Panc1 (cell line): ENCODE data around the gene NTNG2. TPM values are rescaled to one million over a fixed set of nuclear protein-coding genes. Genes with fewer than 3 reads are reported as not detected.

Source experiments
- ATAC-seq: fragments of 200-7000 bp; cut with Tn5 transposase; 2 replicates; pipeline ENCODE4 v1.9.1; 2020; ENCODE audit warnings: mild to moderate bottlenecking, moderate library complexity
- BruUV-seq: library from RNA; stranded (reverse); fragments of 400-500 nt; replicated peaks from 2 replicates; lab custom pipeline; 2021; lab: Mats Ljungman, UMichigan
- CTCF ChIA-PET: fragments of 300-600 bp; sonication (Branson Sonifier 250); formaldehyde crosslinking; loops from one replicate; lab custom pipeline; 2022; ENCODE audit warnings: antibody characterized with exemption; lab: Charles Lee
- POLR2A ChIA-PET: fragments of 300-600 bp; sonication (Branson Sonifier 250); formaldehyde crosslinking; loops from one replicate; lab custom pipeline; 2022; ENCODE audit warnings: antibody characterized with exemption; lab: Charles Lee
- DNase-seq: peaks from one replicate; pipeline ENCODE4 v3.0.0-alpha.2; 2010; ENCODE audit warnings: low read depth, low spot score
- H3K27ac ChIP-seq: 2 replicates; pipeline ENCODE4 v1.5.1; 2011; ENCODE audit warnings: mild to moderate bottlenecking, low read length, inconsistent platforms
- H3K27me3 ChIP-seq: fragments of 200-500 bp; sonication (Bioruptor generic); 2 replicates; pipeline ENCODE4 v1.6.0; 2014; ENCODE audit warnings: low read length, inconsistent platforms; ENCODE audit not compliant: control insufficient read depth, insufficient read depth
- H3K36me3 ChIP-seq: fragments of 200-500 bp; sonication (Bioruptor generic); 2 replicates; pipeline ENCODE4 v1.5.1; 2014; ENCODE audit warnings: inconsistent platforms, mild to moderate bottlenecking, low read length, moderate library complexity; ENCODE audit not compliant: control insufficient read depth, insufficient read depth
- H3K4me1 ChIP-seq: 2 replicates; pipeline ENCODE4 v1.5.1; 2011; ENCODE audit warnings: inconsistent platforms, mild to moderate bottlenecking, low read length, moderate library complexity; ENCODE audit not compliant: control insufficient read depth, insufficient read depth
- H3K4me3 ChIP-seq, 2 experiments: 2 replicates each; pipeline ENCODE4 v1.5.1; 2011 to 2012; ENCODE audit warnings: low read depth in 2 of 2, low read length in 2 of 2, mild to moderate bottlenecking in 2 of 2, inconsistent platforms in 1 of 2, moderate library complexity in 1 of 2
- H3K9me3 ChIP-seq: fragments of 200-500 bp; sonication (Bioruptor generic); 2 replicates; pipeline ENCODE4 v1.5.1; 2014; ENCODE audit warnings: low read depth, mild to moderate bottlenecking, inconsistent platforms, low read length, moderate library complexity; ENCODE audit not compliant: control insufficient read depth, insufficient read depth
- POLR2AphosphoS5 ChIP-seq: IDR thresholded peaks from 2 replicates; pipeline ENCODE4 v1.6.1; 2012; ENCODE audit warnings: mild to moderate bottlenecking, low read depth, low read length, moderate library complexity
- SIN3A ChIP-seq: IDR thresholded peaks from 2 replicates; pipeline ENCODE4 v1.6.1; 2012; ENCODE audit warnings: low read depth, mild to moderate bottlenecking, low read length, moderate library complexity, borderline replicate concordance; ENCODE audit not compliant: insufficient read depth
- TCF7L2 ChIP-seq: IDR thresholded peaks from 2 replicates; pipeline ENCODE4 v1.6.1; 2011; ENCODE audit warnings: mild to moderate bottlenecking, low read depth, low read length, inconsistent platforms
- in situ Hi-C: cut with HindIII; loops from 2 replicates; pipeline ENCODE4 v1.10.0; 2016; ENCODE audit warnings: low sequenced_read_pairs, low pct_unique_long_range_greater_than_20kb
- intact Hi-C: fragments of 100-400 bp; cut with micrococcal nuclease; formaldehyde crosslinking; loops from one replicate; pipeline ENCODE4 v1.10.0; 2022; ENCODE audit not compliant: unreplicated experiment
- total RNA-seq: library from RNA; stranded (reverse); gene quantifications from one replicate; pipeline ENCODE4 v1.2.1, GENCODE V29; 2021; ENCODE audit not compliant: unreplicated experiment
- TF ChIP-seq, protein P1 (sequence below): fragments of 450-650 bp; IDR thresholded peaks from 2 replicates; pipeline ENCODE4 v1.5.1; 2017; ENCODE audit warnings: mild to moderate bottlenecking
- TF ChIP-seq, protein P2 (sequence below), 2 experiments: IDR thresholded peaks; 2 replicates each; pipeline ENCODE4 v1.6.1; 2011 to 2012; ENCODE audit warnings: low read depth in 2 of 2, control low read depth in 1 of 2, low read length in 1 of 2, mild to moderate bottlenecking in 1 of 2, moderate library complexity in 1 of 2; ENCODE audit not compliant: insufficient read depth in 1 of 2

The NTNG2 gene
- total RNA-seq, 1 experiment from 2014 or later, result 5.1 TPM

DNA sequence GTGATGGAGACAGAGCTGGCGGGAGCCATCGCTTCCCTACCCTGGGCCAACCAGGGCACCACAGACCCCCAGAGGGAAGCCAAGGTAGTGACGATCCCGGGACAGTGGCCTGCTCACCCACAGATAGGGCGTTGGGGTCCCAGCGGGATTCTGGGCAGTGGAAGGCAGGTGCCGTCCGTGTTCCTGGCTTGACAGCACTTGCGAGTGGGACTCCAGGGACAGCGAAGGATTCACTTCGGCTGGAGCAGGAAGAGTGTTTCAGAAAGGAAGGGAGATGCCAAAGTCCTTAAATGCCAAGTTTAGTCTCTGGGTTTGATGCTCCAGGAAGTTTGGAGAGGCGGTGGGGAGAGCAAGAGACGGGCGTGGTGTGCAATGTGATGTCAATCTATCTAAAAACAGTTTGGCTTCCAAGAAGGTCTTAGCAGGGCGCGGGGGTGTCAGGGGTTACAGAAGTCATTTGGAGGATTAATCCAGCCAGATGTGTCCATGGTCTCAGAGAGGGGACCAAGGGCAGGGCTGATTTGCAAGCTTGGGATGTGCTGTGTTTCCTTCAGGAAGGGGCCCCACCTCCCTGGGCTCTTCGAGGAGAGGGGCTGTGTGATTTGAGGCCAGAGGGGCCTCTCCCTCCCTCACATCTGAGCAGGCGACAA is 74.9 kb downstream of the NTNG2 start:
- H3K27ac ChIP-seq, result no peak overlapping the region
- ATAC-seq (no peak), DNase-seq (no peak)
- no TSS peak for BruUV-seq
- no peak overlapping the region for H3K4me3 ChIP-seq
- H3K4me1 ChIP-seq, result no peaks in the 10 kb centered on the region
- TF ChIP-seq, protein P1, sequence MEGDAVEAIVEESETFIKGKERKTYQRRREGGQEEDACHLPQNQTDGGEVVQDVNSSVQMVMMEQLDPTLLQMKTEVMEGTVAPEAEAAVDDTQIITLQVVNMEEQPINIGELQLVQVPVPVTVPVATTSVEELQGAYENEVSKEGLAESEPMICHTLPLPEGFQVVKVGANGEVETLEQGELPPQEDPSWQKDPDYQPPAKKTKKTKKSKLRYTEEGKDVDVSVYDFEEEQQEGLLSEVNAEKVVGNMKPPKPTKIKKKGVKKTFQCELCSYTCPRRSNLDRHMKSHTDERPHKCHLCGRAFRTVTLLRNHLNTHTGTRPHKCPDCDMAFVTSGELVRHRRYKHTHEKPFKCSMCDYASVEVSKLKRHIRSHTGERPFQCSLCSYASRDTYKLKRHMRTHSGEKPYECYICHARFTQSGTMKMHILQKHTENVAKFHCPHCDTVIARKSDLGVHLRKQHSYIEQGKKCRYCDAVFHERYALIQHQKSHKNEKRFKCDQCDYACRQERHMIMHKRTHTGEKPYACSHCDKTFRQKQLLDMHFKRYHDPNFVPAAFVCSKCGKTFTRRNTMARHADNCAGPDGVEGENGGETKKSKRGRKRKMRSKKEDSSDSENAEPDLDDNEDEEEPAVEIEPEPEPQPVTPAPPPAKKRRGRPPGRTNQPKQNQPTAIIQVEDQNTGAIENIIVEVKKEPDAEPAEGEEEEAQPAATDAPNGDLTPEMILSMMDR, result peak; percentile 64
- TF ChIP-seq TCF7L2, result no peak
- H3K27me3 ChIP-seq, result no peaks in the 10 kb centered on the region
- ChIA-PET CTCF (interaction anchor here (0.5 to 1.8 kb wide), 4 partner anchors 66 to 477 kb away, joined by 3 to 15 read pairs (median 4); no protein-coding TSS in a partner anchor), POLR2A (no interaction called here)
- in situ Hi-C loops, result no loop called here
- intact Hi-C loops, result loop anchor here (5.0 kb wide), 1 partner anchor 69 kb away; no protein-coding TSS in a partner anchor
- H3K9me3 ChIP-seq, result no peaks in the 10 kb centered on the region
- no peaks in the 10 kb centered on the region for H3K36me3 ChIP-seq

DNA sequence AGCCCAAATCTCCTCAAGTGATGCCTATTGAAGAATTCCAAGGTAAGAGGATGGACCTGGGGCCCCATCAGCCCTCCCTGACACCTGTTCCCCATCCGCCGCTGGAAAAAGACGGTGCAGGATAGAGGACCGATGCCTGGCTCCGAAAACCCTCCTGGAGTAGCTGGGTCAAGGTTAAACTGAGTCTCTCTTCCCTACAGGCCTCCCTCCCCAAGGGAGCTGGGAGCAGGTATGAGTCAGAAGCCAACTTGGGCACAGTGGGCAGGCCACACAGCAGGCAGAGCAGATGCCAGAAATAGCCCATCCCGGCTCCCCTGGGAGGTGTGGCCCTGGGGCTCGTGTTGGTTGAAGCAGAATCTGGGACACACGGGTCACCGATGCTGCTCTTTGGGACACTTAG is 75.6 kb downstream of the NTNG2 start:
- Histone ChIP-seq H3K4me3 (no peak overlapping the region), H3K9me3 (no peaks in the 10 kb centered on the region), H3K4me1 (no peaks in the 10 kb centered on the region; the same call in 1 of the 2 replicates), H3K27ac (no peak overlapping the region), H3K36me3 (no peaks in the 10 kb centered on the region), H3K27me3 (no peaks in the 10 kb centered on the region)
- ChIA-PET CTCF (interaction anchor here (1.8 kb wide), 1 partner anchor 67 kb away, joined by 15 read pairs; no protein-coding TSS in a partner anchor), POLR2A (no interaction called here)
- intact Hi-C loops, result loop anchor here (5.0 kb wide), 1 partner anchor 70 kb away; no protein-coding TSS in a partner anchor
- in situ Hi-C loops, result no loop called here
- DNase-seq (no peak), ATAC-seq (no peak)
- TF ChIP-seq, protein P2, sequence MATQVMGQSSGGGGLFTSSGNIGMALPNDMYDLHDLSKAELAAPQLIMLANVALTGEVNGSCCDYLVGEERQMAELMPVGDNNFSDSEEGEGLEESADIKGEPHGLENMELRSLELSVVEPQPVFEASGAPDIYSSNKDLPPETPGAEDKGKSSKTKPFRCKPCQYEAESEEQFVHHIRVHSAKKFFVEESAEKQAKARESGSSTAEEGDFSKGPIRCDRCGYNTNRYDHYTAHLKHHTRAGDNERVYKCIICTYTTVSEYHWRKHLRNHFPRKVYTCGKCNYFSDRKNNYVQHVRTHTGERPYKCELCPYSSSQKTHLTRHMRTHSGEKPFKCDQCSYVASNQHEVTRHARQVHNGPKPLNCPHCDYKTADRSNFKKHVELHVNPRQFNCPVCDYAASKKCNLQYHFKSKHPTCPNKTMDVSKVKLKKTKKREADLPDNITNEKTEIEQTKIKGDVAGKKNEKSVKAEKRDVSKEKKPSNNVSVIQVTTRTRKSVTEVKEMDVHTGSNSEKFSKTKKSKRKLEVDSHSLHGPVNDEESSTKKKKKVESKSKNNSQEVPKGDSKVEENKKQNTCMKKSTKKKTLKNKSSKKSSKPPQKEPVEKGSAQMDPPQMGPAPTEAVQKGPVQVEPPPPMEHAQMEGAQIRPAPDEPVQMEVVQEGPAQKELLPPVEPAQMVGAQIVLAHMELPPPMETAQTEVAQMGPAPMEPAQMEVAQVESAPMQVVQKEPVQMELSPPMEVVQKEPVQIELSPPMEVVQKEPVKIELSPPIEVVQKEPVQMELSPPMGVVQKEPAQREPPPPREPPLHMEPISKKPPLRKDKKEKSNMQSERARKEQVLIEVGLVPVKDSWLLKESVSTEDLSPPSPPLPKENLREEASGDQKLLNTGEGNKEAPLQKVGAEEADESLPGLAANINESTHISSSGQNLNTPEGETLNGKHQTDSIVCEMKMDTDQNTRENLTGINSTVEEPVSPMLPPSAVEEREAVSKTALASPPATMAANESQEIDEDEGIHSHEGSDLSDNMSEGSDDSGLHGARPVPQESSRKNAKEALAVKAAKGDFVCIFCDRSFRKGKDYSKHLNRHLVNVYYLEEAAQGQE (IDR thresholded peaks at IDR 0.05; ENCODE audit: insufficient read depth in 1 of 2, low read depth in 2 of 2, low read length in 1 of 2), result no peak
- TF ChIP-seq, protein P1, result no peak
- TF ChIP-seq POLR2AphosphoS5, result no peak
- TF ChIP-seq SIN3A, result no peak
- TF ChIP-seq TCF7L2, result no peak
- BruUV-seq, result no TSS peak
